CD4-positive, alpha-beta T cell treated with Interleukin-4 for 1 hour (primary cell): ENCODE measurements around the gene SNX22.

Source experiments
- DNase-seq, 2 donors: peaks; one replicate each; pipeline ENCODE4 v3.0.0-alpha.2; 2020 to 2022

SNX22 gene

GRCh38 chr15:64157599-64158125, 6.1 kb downstream of the SNX22 start:
- DNase-seq: no peak

- no peak for DNase-seq
Measured at GRCh38 chr15:64158363-64159134, 7.0 kb downstream of the SNX22 start.

GRCh38 chr15:64161688-64162477, 10.4 kb downstream of the SNX22 start:
- no peak for DNase-seq

- DNase-seq: no peak
Measured at GRCh38 chr15:64162478-64162868, 10.9 kb downstream of the SNX22 start.

GRCh38 chr15:64162869-64163658, 11.5 kb downstream of the SNX22 start, which contains the start of gene PPIB:
PPIB (minus strand) TSS chr15:64163022; CDS start chr15:64162986, 36 bp downstream.
- DNase-seq: peak; percentile 97

- no peak for DNase-seq
Measured at GRCh38 chr15:64163659-64164362, 12.3 kb downstream of the SNX22 start.

- DNase-seq: no peak
Measured at GRCh38 chr15:64164436-64164835, 12.9 kb downstream of the SNX22 start.

GRCh38 chr15:64166102-64166890, 14.8 kb downstream of the SNX22 start:
- no peak for DNase-seq

GRCh38 chr15:64180235-64180824, 28.8 kb downstream of the SNX22 start:
- peak in 1 of 2 donors; percentile 77 for DNase-seq

GRCh38 chr15:64182859-64183370, 31.4 kb downstream of the SNX22 start:
- no peak for DNase-seq

- no peak for DNase-seq
Measured at GRCh38 chr15:64185146-64185911, 33.8 kb downstream of the SNX22 start.

GRCh38 chr15:64187396-64188191, 36.1 kb downstream of the SNX22 start:
- DNase-seq: no peak

GRCh38 chr15:64191971-64192830, 40.7 kb downstream of the SNX22 start:
- DNase-seq: no peak

- DNase-seq: no peak
Measured at GRCh38 chr15:64193971-64194370, 42.4 kb downstream of the SNX22 start.

- DNase-seq: no peak
Measured at GRCh38 chr15:64197425-64197824, 45.9 kb downstream of the SNX22 start.

- no peak for DNase-seq
Measured at GRCh38 chr15:64205202-64205601, 53.7 kb downstream of the SNX22 start.
